Retinal pigment epithelial cell (primary cell): Measurements from ENCODE around the gene TMEM198.

Experiments used
- DNase-seq: peaks from one replicate; pipeline ENCODE4 v3.0.0-alpha.2; 2010; ENCODE audit warnings: low read depth
- H3K4me3 ChIP-seq: 2 replicates; pipeline ENCODE4 v1.5.1; 2011; ENCODE audit warnings: mild to moderate bottlenecking, low read length, control low read depth, moderate library complexity
- TF ChIP-seq, protein P1 (sequence below): conservative IDR thresholded peaks from 2 replicates; pipeline ENCODE4 v1.5.1; 2011; ENCODE audit warnings: low read depth, low read length, control low read depth, inconsistent platforms

TMEM198 gene

DNA sequence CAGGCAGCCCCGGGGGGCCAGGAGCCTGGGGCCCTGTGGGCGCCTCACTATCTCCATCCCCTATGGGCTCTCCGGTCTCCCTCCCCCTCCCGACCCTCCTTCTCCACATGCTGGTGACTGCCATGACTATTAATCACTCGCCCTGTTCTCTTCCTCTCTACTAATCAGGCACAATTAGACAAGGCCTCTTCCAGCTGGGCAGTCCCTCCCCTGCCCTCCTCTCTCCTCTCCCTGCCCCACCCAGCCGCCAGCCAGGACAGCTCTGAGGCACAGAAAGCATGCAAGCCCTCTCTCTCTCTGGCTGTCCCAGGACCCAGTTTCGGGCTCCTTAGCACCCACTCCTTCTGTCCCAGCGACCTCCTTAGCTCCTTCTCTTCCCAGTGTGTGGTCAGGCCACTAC, 23.7 kb upstream of the TMEM198 start:
- DNase-seq, result no peak
- TF ChIP-seq, protein P1, sequence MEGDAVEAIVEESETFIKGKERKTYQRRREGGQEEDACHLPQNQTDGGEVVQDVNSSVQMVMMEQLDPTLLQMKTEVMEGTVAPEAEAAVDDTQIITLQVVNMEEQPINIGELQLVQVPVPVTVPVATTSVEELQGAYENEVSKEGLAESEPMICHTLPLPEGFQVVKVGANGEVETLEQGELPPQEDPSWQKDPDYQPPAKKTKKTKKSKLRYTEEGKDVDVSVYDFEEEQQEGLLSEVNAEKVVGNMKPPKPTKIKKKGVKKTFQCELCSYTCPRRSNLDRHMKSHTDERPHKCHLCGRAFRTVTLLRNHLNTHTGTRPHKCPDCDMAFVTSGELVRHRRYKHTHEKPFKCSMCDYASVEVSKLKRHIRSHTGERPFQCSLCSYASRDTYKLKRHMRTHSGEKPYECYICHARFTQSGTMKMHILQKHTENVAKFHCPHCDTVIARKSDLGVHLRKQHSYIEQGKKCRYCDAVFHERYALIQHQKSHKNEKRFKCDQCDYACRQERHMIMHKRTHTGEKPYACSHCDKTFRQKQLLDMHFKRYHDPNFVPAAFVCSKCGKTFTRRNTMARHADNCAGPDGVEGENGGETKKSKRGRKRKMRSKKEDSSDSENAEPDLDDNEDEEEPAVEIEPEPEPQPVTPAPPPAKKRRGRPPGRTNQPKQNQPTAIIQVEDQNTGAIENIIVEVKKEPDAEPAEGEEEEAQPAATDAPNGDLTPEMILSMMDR, result no peak
- no peak overlapping the region for H3K4me3 ChIP-seq

DNA sequence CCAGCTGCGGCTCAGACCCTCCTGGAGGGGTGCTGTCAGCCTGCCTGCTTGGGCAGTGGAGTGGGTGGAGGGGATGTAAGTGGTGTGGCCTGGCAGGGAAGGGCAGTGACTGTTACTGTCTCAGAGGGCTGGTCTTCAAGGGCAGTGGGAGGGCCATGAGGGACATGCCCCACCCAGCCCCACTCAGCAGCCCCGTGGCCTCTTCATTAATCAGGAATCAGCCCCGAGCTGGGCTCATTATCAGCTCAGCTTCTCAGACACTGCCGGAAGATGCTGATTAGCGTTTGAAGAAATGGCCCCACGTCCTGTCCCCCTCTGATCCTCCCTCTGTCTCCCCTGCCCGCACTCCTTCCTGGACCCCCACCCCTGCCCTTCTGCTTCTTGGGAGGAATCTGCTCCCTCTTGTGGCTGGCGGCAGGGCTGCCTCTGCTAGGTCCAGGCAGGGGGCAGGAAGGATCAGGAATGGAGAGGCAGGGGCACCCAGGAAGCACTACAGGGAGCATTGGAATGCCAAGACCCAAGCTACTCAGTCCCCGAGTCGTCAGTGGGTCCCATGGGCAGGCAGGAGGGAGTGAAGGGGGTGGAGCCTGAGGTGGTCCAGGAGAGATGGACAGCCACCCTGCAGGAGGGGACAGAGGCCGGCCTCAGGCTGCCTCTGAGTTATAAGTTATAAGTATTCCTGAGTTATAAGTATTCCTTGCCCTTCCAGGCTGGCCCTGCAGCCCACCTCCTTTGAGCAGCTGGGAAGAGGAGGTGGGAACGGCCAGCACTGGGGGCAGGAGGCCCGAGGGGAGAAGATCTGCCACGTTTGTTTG, 22.6 kb upstream of the TMEM198 start:
- TF ChIP-seq, protein P1, result peak; percentile 83

DNA sequence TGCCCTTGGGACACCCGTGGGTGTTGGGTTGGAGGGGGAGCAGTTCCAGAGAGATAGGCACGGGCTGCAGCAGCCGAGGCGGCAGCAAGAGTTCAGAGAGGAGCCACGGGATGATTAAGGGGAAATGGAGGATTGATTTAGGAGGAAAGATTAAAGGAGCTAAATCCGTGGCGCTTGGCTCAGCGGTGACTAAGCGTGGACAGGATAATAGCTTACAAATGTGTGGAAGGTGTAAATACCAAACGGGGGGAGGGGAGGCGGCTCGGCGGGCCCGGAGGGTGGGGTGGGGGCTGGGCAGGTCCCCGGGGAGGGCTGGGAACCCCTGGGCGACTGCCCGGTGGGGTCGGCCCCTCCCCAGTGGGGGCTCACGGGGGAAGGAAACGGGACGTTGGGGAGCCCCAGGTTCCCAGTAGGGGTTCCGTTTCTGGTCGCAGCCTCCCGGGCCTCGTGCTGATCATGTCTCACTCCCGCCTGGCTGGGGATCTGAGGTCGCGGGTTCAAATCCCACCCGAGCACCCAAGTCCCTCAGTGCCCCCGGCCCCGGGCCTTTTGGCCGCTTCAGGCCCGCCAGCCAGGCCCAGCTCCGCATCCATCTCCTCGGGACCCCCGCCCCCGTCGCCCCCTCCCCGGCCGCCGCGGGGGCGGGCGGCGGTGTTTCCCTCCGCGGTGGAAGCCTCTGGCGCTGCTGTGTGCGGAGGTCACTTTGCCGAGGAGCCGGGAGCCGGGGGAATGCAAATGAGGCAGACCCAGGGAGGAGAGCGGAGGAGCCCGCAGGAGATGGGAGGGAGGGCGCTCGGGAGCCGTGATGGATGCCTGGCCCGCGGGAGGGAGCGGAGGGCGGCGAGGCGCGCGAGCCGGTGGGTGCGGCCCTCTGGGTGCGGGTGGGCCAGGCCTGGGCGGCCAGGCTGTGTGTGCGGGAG, 21.5 kb upstream of the TMEM198 start:
- TF ChIP-seq, protein P1, result no peak
- DNase-seq, result peak; percentile 67
- no peak overlapping the region for H3K4me3 ChIP-seq

More for the DNA sequence above, 22.6 kb upstream of the TMEM198 start:
- no peak for DNase-seq
- H3K4me3 ChIP-seq, result no peak overlapping the region

DNA sequence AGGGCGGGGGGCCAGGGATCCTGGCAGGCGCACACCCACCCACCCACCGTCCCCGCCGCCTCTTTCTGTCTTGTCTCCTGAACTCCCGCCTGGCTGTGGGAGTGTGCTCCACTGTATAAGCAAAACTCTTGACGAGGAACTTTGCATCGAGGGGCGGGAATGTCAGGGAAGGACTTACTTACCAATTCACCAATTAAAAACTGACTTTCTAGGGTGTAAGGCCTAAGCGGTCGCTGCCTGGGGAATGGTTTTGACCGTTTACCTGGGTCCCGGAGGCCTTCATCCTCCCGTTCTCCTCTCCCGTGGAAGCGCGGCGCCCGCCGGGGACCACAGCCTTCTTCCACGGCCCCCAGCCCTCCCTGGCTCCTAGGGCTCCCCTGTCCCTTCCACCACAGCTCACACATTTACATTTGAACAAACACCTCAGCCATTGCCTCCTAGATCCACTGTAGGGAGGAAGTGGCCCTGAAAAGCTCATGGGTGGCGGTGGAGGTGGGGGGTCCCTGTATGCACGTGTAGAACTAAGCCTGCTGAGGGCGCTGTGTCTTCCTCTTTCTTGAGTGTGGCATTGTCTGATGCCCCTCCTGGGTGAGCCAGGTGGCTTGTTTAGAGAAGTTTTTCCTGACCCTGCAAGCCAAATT, 20.7 kb upstream of the TMEM198 start:
- TF ChIP-seq, protein P1, result peak; percentile 28
- DNase-seq, result no peak
- H3K4me3 ChIP-seq, result no peak overlapping the region

DNA sequence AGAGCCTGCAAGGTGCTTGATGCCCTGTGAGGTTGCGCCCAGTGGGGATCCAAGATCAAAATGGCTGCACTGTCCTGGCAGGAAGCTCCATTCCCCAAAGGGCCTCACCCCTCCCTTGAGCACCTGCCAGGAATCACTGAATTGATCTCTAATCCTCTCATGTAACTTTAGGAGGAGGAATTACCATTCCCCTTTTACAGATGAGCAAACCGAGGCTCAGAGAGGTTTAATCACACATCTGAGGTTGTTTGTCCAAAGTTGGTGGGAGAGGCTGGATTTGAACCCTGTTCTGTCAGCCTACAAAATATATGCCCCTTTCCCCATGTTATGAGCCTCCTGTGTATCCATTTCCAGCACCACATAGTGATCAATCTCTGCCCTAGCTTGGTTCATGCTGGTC, 19.0 kb upstream of the TMEM198 start:
- no peak for DNase-seq
- no peak overlapping the region for H3K4me3 ChIP-seq
- TF ChIP-seq, protein P1, result no peak

DNA sequence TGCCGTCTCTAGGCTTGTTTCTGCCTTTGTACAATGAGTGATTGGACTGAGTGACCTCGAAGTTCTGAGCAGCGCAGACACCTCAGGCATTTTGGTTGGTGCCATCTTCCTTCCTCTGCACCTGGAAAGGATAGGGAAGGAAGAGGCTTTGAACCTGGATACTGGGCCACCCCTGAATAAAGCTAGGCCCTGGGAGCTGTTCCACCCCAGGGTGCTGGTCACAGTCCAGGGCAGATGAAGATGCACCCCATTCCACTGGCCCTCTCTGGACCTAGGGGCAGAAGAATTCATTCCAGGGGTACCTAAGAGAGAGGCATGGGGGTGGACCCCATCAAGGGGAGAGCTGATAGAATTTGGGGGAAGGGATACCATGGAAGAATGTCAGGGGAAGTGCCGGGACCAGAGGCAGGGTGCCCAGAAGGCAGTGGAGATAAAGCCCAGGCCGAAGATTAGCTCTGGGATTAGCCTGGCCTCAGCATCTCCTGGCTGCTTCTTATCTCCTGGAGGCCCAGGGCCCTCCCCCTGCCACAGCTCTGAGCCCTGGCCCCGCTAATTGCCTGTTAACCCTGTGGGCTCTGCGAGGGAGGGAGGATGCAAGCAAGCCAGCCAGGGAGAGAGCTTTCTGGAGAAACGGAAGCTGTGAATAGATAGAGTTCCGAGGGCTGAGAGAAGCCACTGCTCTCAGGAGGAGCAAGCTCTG, 18.1 kb upstream of the TMEM198 start:
- DNase-seq, result no peak
- H3K4me3 ChIP-seq, result no peak overlapping the region
- TF ChIP-seq, protein P1, result no peak
